ENCODE data around the gene KRTAP3-3. TPM values are rescaled to one million over a fixed set of nuclear protein-coding genes. Genes with fewer than 3 reads are reported as not detected.

Gene KRTAP3-3
- total and polyA plus RNA-seq, 2 of the 8 experiments (the other 6 are each of a cell fraction or from before 2014, with no cell fraction given) = not detected

DNA sequence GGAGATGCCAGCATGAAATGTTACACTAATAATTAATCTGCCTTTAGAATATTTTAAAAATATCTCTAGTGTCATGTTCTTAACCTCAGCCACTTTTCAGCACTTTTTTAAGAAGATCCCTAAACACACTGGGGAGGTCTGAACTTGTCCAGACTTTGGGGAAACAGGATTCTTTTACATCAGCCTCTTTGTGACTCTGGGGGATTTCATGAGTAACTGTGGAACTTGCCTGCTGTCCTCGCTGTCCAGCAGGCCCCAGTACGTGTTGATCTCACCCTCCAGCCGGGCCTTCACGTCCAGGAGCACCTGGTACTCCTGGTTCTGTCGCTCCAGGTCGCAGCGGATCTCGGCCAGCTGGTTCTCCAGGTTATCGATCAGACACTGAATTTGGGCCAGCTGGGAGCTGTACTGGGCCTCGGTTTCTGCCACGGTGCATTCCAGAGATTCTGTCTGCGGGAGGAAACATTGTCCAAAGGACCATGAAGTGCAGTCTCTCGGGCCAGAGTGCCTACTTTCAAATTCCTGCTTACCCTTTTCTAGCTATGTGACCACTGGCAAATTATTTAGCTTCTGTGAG, 15.3 kb downstream of the KRTAP3-3 start:
- Histone ChIP-seq H2BK15ac (ENCODE audit: low read length) (no peak overlapping the region), H3K9ac (replicated peaks in 1 of 4; ENCODE audit: extremely low read depth in 1 of 4, low read depth in 3 of 4, low read length in 3 of 4) (no peak overlapping the region), H3K14ac (ENCODE audit: insufficient read length) (no peak overlapping the region), H3K79me2 (ENCODE audit: control insufficient read depth in 1 of 2, insufficient read depth in 2 of 2, low read length in 2 of 2) (no peaks in the 10 kb centered on the region), H3K23me2 (ENCODE audit: low read depth, low read length) (no peaks in the 10 kb centered on the region), H3K23ac (ENCODE audit: insufficient read length) (no peak overlapping the region), H3K4me2 (ENCODE audit: insufficient read depth in 1 of 2, low read depth in 2 of 2, low read length in 2 of 2) (no peak overlapping the region), H2BK120ac (replicated peaks; ENCODE audit: low read depth, low read length) (no peak overlapping the region), H3K56ac (replicated peaks; ENCODE audit: insufficient read length, low read depth, low read length) (no peak overlapping the region), H3K27ac (ENCODE audit: low read depth, low read length) (no peak overlapping the region), H4K91ac (replicated peaks; ENCODE audit: insufficient read length, low read length) (no peak overlapping the region), H3K4ac (replicated peaks; ENCODE audit: insufficient read length, low read depth, low read length) (no peak overlapping the region), H3K27me3 (replicated peaks in 1 of 4; ENCODE audit: control insufficient read depth in 3 of 4, extremely low read depth in 1 of 4, insufficient read depth in 3 of 4, low read length in 3 of 4) (no peaks in the 10 kb centered on the region), H4K5ac (ENCODE audit: insufficient read length, low read depth, low read length) (no peak overlapping the region), H2BK5ac (ENCODE audit: low read depth, low read length) (no peak overlapping the region), H2AK5ac (ENCODE audit: low read depth, low read length) (no peak overlapping the region), H4K20me1 (replicated peaks in 1 of 2; ENCODE audit: control insufficient read depth in 1 of 2, insufficient read depth in 2 of 2, low read length in 2 of 2) (no peaks in the 10 kb centered on the region), H2BK12ac (ENCODE audit: low read depth, low read length) (no peak overlapping the region), H3K4me3 (ENCODE audit: extremely low read depth in 1 of 4, insufficient read depth in 2 of 4, low read depth in 3 of 4, low read length in 4 of 4) (no peak overlapping the region), H3K4me1 (replicated peaks in 1 of 4; ENCODE audit: control insufficient read depth in 3 of 4, insufficient read depth in 4 of 4, low read length in 3 of 4) (peaks cover 3 to 8% (median 6%) of the 10 kb centered on the region in 4 experiments; a peak in 4 of 7 replicates), H2BK20ac (ENCODE audit: low read length) (no peak overlapping the region), H3K9me3 (ENCODE audit: insufficient read depth in 2 of 2, low read depth in 1 of 2, low read length in 1 of 2) (no peaks in the 10 kb centered on the region), H3K79me1 (ENCODE audit: low read depth, low read length) (no peaks in the 10 kb centered on the region), H2AFZ (ENCODE audit: low read length) (peak overlapping the region; percentile 33; the same call in 1 of the 2 replicates), H4K8ac (ENCODE audit: extremely low read depth, insufficient read depth, low read length) (peak overlapping the region; percentile 35; the same call in 1 of the 2 replicates), H3K36me3 (ENCODE audit: control insufficient read depth in 2 of 4, insufficient read depth in 4 of 4, low read length in 3 of 4) (no peaks in the 10 kb centered on the region), H3K18ac (ENCODE audit: extremely low read depth, low read length) (no peak overlapping the region)
- DNase-seq (ENCODE audit: low read depth in 1 of 2, low spot score in 2 of 2) (no peak), FAIRE-seq (no peak)
- ChIA-PET POLR2A (ENCODE audit: partially characterized antibody) (interaction anchor here (0.6 kb wide), 1 partner anchor 42 kb away, joined by 3 read pairs; no protein-coding TSS in a partner anchor), CTCF (ENCODE audit: partially characterized antibody) (interaction anchor here (0.6 to 5.4 kb wide), 5 partner anchors 16 to 344 kb away, joined by 3 to 34 read pairs (median 3); no protein-coding TSS in a partner anchor)
- TF ChIP-seq EGR1 (IDR thresholded peaks at IDR 0.05; ENCODE audit: borderline replicate concordance, low read depth, low read length) (no peak), SRF (IDR thresholded peaks at IDR 0.05; ENCODE audit: low read depth, low read length) (no peak)
- WGBS, 2 experiments (ENCODE audit: extremely low coverage in 1 of 2, insufficient coverage in 1 of 2, insufficient read length in 1 of 2, insufficient replicate concordance in 2 of 2, low coverage in 1 of 2, low lambda C conversion rate in 2 of 2, missing lambda C conversion rate in 1 of 2) = 96% methylated on average over 13 of the region's 13 CpGs; no CpG with 5 or more reads in 1 of the 2 experiments
